ENCODE measurements around the gene GZMB. TPM values are rescaled to one million over a fixed set of nuclear protein-coding genes. Genes with fewer than 3 reads are reported as not detected.

GZMB gene
- not detected in 2 replicates for polyA plus RNA-seq
- polyA minus RNA-seq: not detected in 2 replicates

GRCh38 chr14:24634158-24634557, at the start of gene GZMB:
TSS of gene GZMB (minus strand) at chr14:24634190. CDS start at chr14:24634160, 30 bp downstream.
- Histone ChIP-seq H3K4me2 (ENCODE audit: low read length) (no peak within 1 kb of the TSS), H3K4me3 (ENCODE audit: low read length) (no peak within 1 kb of the TSS), H4K20me1 (ENCODE audit: insufficient read depth) (no peaks in the 10 kb centered on the region), H2AFZ (ENCODE audit: low read depth, low read length) (no peak within 1 kb of the TSS), H3F3A (ENCODE audit: insufficient read depth, low read length, poor library complexity, severe bottlenecking) (no peaks in the 10 kb centered on the region), H3K9me2 (ENCODE audit: insufficient read depth, low read length) (no peaks in the 10 kb centered on the region), H3K9me3 (ENCODE audit: low read length) (no peaks in the 10 kb centered on the region), H3K79me2 (replicated peaks; ENCODE audit: insufficient read depth, low read length) (no peaks in the 10 kb centered on the region), H3K27me3 (ENCODE audit: insufficient read depth, low read depth, low read length) (no peaks in the 10 kb centered on the region), H3K9ac (ENCODE audit: low read length) (no peak within 1 kb of the TSS), H3K27ac (ENCODE audit: low read length) (no peak within 1 kb of the TSS), H3K36me3 (ENCODE audit: insufficient read depth, low read length) (no peaks in the 10 kb centered on the region)
- no peak for TF ChIP-seq EZH2 (IDR thresholded peaks at IDR 0.05; ENCODE audit: borderline replicate concordance, insufficient read depth, low read length, poor library complexity, severe bottlenecking)

GRCh38 chr14:24681056-24681455, 47.1 kb upstream of the GZMB start:
- Histone ChIP-seq H3K36me3 (ENCODE audit: insufficient read depth, low read length) (no peaks in the 10 kb centered on the region), H3K4me2 (ENCODE audit: low read length) (no peak overlapping the region), H3K4me3 (ENCODE audit: low read length) (no peak overlapping the region), H3K9me3 (ENCODE audit: low read length) (no peaks in the 10 kb centered on the region), H3K9me2 (ENCODE audit: insufficient read depth, low read length) (no peaks in the 10 kb centered on the region), H3K9ac (ENCODE audit: low read length) (no peak overlapping the region), H3F3A (ENCODE audit: insufficient read depth, low read length, poor library complexity, severe bottlenecking) (no peaks in the 10 kb centered on the region), H3K79me2 (replicated peaks; ENCODE audit: insufficient read depth, low read length) (no peaks in the 10 kb centered on the region), H4K20me1 (ENCODE audit: insufficient read depth) (no peaks in the 10 kb centered on the region), H2AFZ (ENCODE audit: low read depth, low read length) (no peak overlapping the region), H3K27me3 (ENCODE audit: insufficient read depth, low read depth, low read length) (no peaks in the 10 kb centered on the region), H3K27ac (ENCODE audit: low read length) (no peak overlapping the region)
- TF ChIP-seq TAF1 (IDR thresholded peaks at IDR 0.05; ENCODE audit: low read depth): no peak
- no peak for TF ChIP-seq EP300 (conservative IDR thresholded peaks at IDR 0.05; ENCODE audit: poor library complexity, severe bottlenecking)
- no peak for TF ChIP-seq CTCF (IDR thresholded peaks at IDR 0.05; ENCODE audit: poor library complexity, severe bottlenecking)
- no peak for TF ChIP-seq REST (IDR thresholded peaks at IDR 0.05; ENCODE audit: borderline replicate concordance)
- no peak for TF ChIP-seq RAD21 (conservative IDR thresholded peaks at IDR 0.05)
- TF ChIP-seq POLR2AphosphoS5 (IDR thresholded peaks at IDR 0.05): no peak
- TF ChIP-seq SMC3 (conservative IDR thresholded peaks at IDR 0.05; ENCODE audit: poor library complexity): no peak
- TF ChIP-seq EZH2 (IDR thresholded peaks at IDR 0.05; ENCODE audit: borderline replicate concordance, insufficient read depth, low read length, poor library complexity, severe bottlenecking): no peak
- TF ChIP-seq MXI1 (conservative IDR thresholded peaks at IDR 0.05; ENCODE audit: poor library complexity, severe bottlenecking): no peak

- Histone ChIP-seq H3K79me2 (replicated peaks; ENCODE audit: insufficient read depth, low read length) (no peaks in the 10 kb centered on the region), H3K4me3 (ENCODE audit: low read length) (no peak overlapping the region), H3K9me3 (ENCODE audit: low read length) (no peaks in the 10 kb centered on the region), H3K36me3 (ENCODE audit: insufficient read depth, low read length) (no peaks in the 10 kb centered on the region), H3K27me3 (ENCODE audit: insufficient read depth, low read depth, low read length) (no peaks in the 10 kb centered on the region), H3K9ac (ENCODE audit: low read length) (no peak overlapping the region), H3F3A (ENCODE audit: insufficient read depth, low read length, poor library complexity, severe bottlenecking) (no peaks in the 10 kb centered on the region), H2AFZ (ENCODE audit: low read depth, low read length) (no peak overlapping the region), H3K9me2 (ENCODE audit: insufficient read depth, low read length) (no peaks in the 10 kb centered on the region), H3K4me2 (ENCODE audit: low read length) (no peak overlapping the region), H3K27ac (ENCODE audit: low read length) (no peak overlapping the region), H4K20me1 (ENCODE audit: insufficient read depth) (no peaks in the 10 kb centered on the region)
- TF ChIP-seq RAD21 (conservative IDR thresholded peaks at IDR 0.05) (no peak), SMC3 (conservative IDR thresholded peaks at IDR 0.05; ENCODE audit: poor library complexity) (no peak), POLR2AphosphoS5 (IDR thresholded peaks at IDR 0.05) (no peak), CTCF (IDR thresholded peaks at IDR 0.05; ENCODE audit: poor library complexity, severe bottlenecking) (no peak), EZH2 (IDR thresholded peaks at IDR 0.05; ENCODE audit: borderline replicate concordance, insufficient read depth, low read length, poor library complexity, severe bottlenecking) (no peak), MXI1 (conservative IDR thresholded peaks at IDR 0.05; ENCODE audit: poor library complexity, severe bottlenecking) (no peak), TAF1 (IDR thresholded peaks at IDR 0.05; ENCODE audit: low read depth) (no peak)
Measured at GRCh38 chr14:24680516-24680915, 46.5 kb upstream of the GZMB start.

All from neural cell (in vitro differentiated cells).